ENCODE data around the gene TNFAIP8L1.
A peak's percentile ranks its signal among the peaks of the same experiment; 100 is the strongest.

Gene TNFAIP8L1

DNA sequence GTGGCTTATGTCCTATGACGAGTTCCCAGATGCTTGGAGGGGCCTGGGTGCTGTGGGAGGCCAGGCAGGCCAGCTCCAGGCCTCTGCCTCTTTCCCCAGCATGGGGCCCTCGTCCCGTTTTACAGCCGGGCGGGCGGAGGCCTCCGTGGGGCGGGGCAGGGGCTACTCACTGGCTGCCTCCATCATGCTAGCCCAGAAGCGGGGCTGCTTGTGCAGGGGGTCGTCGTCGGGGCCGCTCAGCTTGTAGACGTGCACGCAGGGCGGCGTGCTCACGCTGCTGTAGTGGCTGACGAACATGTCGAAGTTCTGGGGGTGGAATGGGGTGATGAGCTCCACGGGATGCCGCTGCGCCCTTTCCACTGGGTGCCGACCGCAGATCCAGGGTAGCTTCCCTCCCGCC, 49.3 kb downstream of the TNFAIP8L1 start:
- Histone ChIP-seq H3K27ac (replicated peaks; ENCODE audit: low read length) (no peak overlapping the region), H4K91ac (ENCODE audit: low read depth, low read length, poor library complexity) (no peak overlapping the region), H3K4me1 (ENCODE audit: control insufficient read depth in 2 of 2, insufficient read depth in 1 of 2, low read depth in 1 of 2, low read length in 2 of 2) (no peaks in the 10 kb centered on the region), H2AK5ac (ENCODE audit: low read depth, low read length) (no peak overlapping the region), H3K9ac (ENCODE audit: low read depth, low read length, poor library complexity) (peak overlapping the region; percentile 44), H4K8ac (ENCODE audit: low read depth, low read length) (peak overlapping the region; percentile 65), H3K23ac (ENCODE audit: low read depth, low read length, poor library complexity) (no peak overlapping the region), H3K14ac (ENCODE audit: low read length) (no peak overlapping the region), H3K4me2 (ENCODE audit: insufficient read depth, low read length, poor library complexity, severe bottlenecking) (no peak overlapping the region), H3K4ac (ENCODE audit: low read length) (no peak overlapping the region), H3K79me1 (ENCODE audit: low read depth, low read length) (peaks cover 4% of the 10 kb centered on the region), H2BK5ac (ENCODE audit: low read length) (no peak overlapping the region), H3K9me3 (replicated peaks in 1 of 2; ENCODE audit: control insufficient read depth in 2 of 2, insufficient read depth in 1 of 2, low read depth in 1 of 2, low read length in 2 of 2) (no peaks in the 10 kb centered on the region), H3K18ac (ENCODE audit: low read length) (no peak overlapping the region), H3K36me3 (replicated peaks in 1 of 2; ENCODE audit: control insufficient read depth in 2 of 2, insufficient read depth in 2 of 2, low read length in 2 of 2) (peaks cover 38 to 84% of the 10 kb centered on the region in 2 donors), H3K4me3 (ENCODE audit: low read length in 2 of 2) (no peak overlapping the region), H2BK12ac (ENCODE audit: low read length) (no peak overlapping the region), H3K27me3 (ENCODE audit: control insufficient read depth in 3 of 3, insufficient read depth in 3 of 3, low read depth in 1 of 3, low read length in 3 of 3) (no peaks in the 10 kb centered on the region), H2AFZ (ENCODE audit: low read length) (no peak overlapping the region), H2BK120ac (ENCODE audit: low read depth, low read length) (no peak overlapping the region), H2BK15ac (ENCODE audit: low read length) (no peak overlapping the region)
- WGBS, 2 donors (ENCODE audit: extremely low coverage in 2 of 2, insufficient read length in 2 of 2, insufficient replicate concordance in 1 of 2): no CpG with 5 or more reads among the region's 26 CpGs
- DNase-seq (ENCODE audit: low spot score): no peak

DNA sequence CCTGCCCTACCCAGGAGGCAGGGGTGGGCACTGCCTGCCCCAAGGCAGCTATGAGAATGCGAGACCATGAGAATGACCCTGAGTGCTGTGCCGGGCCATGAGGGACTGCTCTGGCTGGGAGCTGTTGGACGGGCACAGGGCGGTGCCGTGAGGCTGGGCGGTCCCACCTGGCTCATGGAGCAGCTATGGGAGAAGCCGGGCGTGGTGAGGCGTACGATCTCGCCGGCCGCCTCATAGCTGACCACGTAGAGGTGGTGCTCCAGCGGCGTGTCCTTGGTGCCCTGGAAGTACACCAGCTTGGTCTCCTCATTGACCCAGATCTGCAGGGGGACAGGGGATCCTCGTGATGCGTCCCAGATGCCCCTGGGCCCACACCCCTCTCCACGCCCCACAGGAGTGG, 50.1 kb downstream of the TNFAIP8L1 start:
- H3K36me3 ChIP-seq (replicated peaks in 1 of 2; ENCODE audit: control insufficient read depth in 2 of 2, insufficient read depth in 2 of 2, low read length in 2 of 2): peaks cover 38 to 84% of the 10 kb centered on the region in 2 donors
- DNase-seq (ENCODE audit: low spot score): no peak
- H2BK15ac ChIP-seq (ENCODE audit: low read length): no peak overlapping the region
- H2BK5ac ChIP-seq (ENCODE audit: low read length): no peak overlapping the region
- H2AK5ac ChIP-seq (ENCODE audit: low read depth, low read length): no peak overlapping the region
- H3K4ac ChIP-seq (ENCODE audit: low read length): no peak overlapping the region
- H3K4me2 ChIP-seq (ENCODE audit: insufficient read depth, low read length, poor library complexity, severe bottlenecking): no peak overlapping the region
- no peak overlapping the region for H3K27ac ChIP-seq (replicated peaks; ENCODE audit: low read length)
- H2AFZ ChIP-seq (ENCODE audit: low read length): no peak overlapping the region
- H3K27me3 ChIP-seq (ENCODE audit: control insufficient read depth in 3 of 3, insufficient read depth in 3 of 3, low read depth in 1 of 3, low read length in 3 of 3): no peaks in the 10 kb centered on the region
- H3K4me1 ChIP-seq (ENCODE audit: control insufficient read depth in 2 of 2, insufficient read depth in 1 of 2, low read depth in 1 of 2, low read length in 2 of 2): no peaks in the 10 kb centered on the region
- H3K9me3 ChIP-seq (replicated peaks in 1 of 2; ENCODE audit: control insufficient read depth in 2 of 2, insufficient read depth in 1 of 2, low read depth in 1 of 2, low read length in 2 of 2): no peaks in the 10 kb centered on the region
- no peak overlapping the region for H2BK120ac ChIP-seq (ENCODE audit: low read depth, low read length)
- H3K79me1 ChIP-seq (ENCODE audit: low read depth, low read length): peaks cover 4% of the 10 kb centered on the region
- no CpG with 5 or more reads among the region's 19 CpGs for WGBS, 2 donors (ENCODE audit: extremely low coverage in 2 of 2, insufficient read length in 2 of 2, insufficient replicate concordance in 1 of 2)
- peak overlapping the region in 1 of 2 donors; percentile 30 for H3K4me3 ChIP-seq (ENCODE audit: low read length in 2 of 2)
- H3K23ac ChIP-seq (ENCODE audit: low read depth, low read length, poor library complexity): peak overlapping the region; percentile 8
- peak overlapping the region; percentile 48 for H3K18ac ChIP-seq (ENCODE audit: low read length)
- no peak overlapping the region for H3K14ac ChIP-seq (ENCODE audit: low read length)
- H4K91ac ChIP-seq (ENCODE audit: low read depth, low read length, poor library complexity): no peak overlapping the region
- no peak overlapping the region for H2BK12ac ChIP-seq (ENCODE audit: low read length)
- H3K9ac ChIP-seq (ENCODE audit: low read depth, low read length, poor library complexity): no peak overlapping the region
- H4K8ac ChIP-seq (ENCODE audit: low read depth, low read length): no peak overlapping the region

DNA sequence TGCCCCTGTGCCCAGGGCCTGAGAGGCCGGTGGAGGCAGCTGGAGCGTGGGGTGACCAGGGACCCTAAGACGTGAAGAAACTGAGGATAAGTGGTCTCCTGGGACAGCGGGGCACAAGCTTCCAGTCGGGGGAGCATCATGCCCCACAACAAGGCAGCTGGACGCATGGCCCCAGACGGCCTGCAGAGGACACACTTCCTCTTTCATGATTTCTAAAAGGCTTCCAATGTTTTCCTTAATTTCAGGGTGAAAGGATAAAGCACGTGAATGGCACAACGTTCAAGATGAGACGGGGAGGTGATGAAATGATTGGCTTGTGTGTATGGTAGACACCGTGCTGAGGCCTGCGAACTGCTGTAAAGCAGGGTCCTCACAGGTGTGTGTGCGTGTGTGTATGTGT, 51.0 kb downstream of the TNFAIP8L1 start:
- Histone ChIP-seq H3K4me1 (ENCODE audit: control insufficient read depth in 2 of 2, insufficient read depth in 1 of 2, low read depth in 1 of 2, low read length in 2 of 2) (no peaks in the 10 kb centered on the region), H2BK120ac (ENCODE audit: low read depth, low read length) (no peak overlapping the region), H2BK12ac (ENCODE audit: low read length) (no peak overlapping the region), H3K36me3 (replicated peaks in 1 of 2; ENCODE audit: control insufficient read depth in 2 of 2, insufficient read depth in 2 of 2, low read length in 2 of 2) (peaks cover 42 to 88% of the 10 kb centered on the region in 2 donors), H3K14ac (ENCODE audit: low read length) (peak overlapping the region; percentile 56), H3K79me1 (ENCODE audit: low read depth, low read length) (peaks cover 4% of the 10 kb centered on the region), H3K9ac (ENCODE audit: low read depth, low read length, poor library complexity) (peak overlapping the region; percentile 4), H3K18ac (ENCODE audit: low read length) (no peak overlapping the region), H2BK15ac (ENCODE audit: low read length) (no peak overlapping the region), H2AFZ (ENCODE audit: low read length) (no peak overlapping the region), H3K23ac (ENCODE audit: low read depth, low read length, poor library complexity) (peak overlapping the region; percentile 85), H3K4me3 (ENCODE audit: low read length in 2 of 2) (peak overlapping the region in 1 of 2 donors; percentile 3), H3K27me3 (ENCODE audit: control insufficient read depth in 3 of 3, insufficient read depth in 3 of 3, low read depth in 1 of 3, low read length in 3 of 3) (no peaks in the 10 kb centered on the region), H3K4me2 (ENCODE audit: insufficient read depth, low read length, poor library complexity, severe bottlenecking) (no peak overlapping the region), H3K27ac (replicated peaks; ENCODE audit: low read length) (no peak overlapping the region), H2AK5ac (ENCODE audit: low read depth, low read length) (no peak overlapping the region), H3K4ac (ENCODE audit: low read length) (no peak overlapping the region), H2BK5ac (ENCODE audit: low read length) (no peak overlapping the region), H4K91ac (ENCODE audit: low read depth, low read length, poor library complexity) (no peak overlapping the region), H4K8ac (ENCODE audit: low read depth, low read length) (peak overlapping the region; percentile 17), H3K9me3 (replicated peaks in 1 of 2; ENCODE audit: control insufficient read depth in 2 of 2, insufficient read depth in 1 of 2, low read depth in 1 of 2, low read length in 2 of 2) (no peaks in the 10 kb centered on the region)
- WGBS, 2 donors (ENCODE audit: extremely low coverage in 2 of 2, insufficient read length in 2 of 2, insufficient replicate concordance in 1 of 2): no CpG with 5 or more reads among the region's 13 CpGs
- no peak for DNase-seq (ENCODE audit: low spot score)

DNA sequence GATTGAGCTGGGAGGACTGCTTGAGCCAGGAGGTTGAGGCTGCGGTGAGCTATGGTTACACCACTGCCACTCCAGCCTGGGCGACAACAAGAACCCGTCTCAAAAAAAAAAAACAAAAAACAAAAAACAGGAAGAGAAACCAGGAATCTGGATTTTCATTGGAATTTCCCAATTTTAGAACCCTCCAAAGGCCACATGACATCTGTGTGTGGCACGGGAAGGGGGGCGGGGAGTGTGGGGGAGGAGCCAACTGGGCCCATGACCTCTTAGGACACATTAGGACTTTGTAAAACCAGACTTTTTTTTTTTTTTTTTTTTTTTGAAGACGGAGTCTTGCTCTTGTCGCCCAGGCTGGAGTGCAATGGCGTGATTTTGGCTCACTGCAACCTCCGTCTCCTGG, 52.1 kb downstream of the TNFAIP8L1 start:
- no peak overlapping the region for H2AK5ac ChIP-seq (ENCODE audit: low read depth, low read length)
- no peaks in the 10 kb centered on the region for H3K27me3 ChIP-seq (ENCODE audit: control insufficient read depth in 3 of 3, insufficient read depth in 3 of 3, low read depth in 1 of 3, low read length in 3 of 3)
- no peak for DNase-seq (ENCODE audit: low spot score)
- H2BK15ac ChIP-seq (ENCODE audit: low read length): no peak overlapping the region
- H2BK12ac ChIP-seq (ENCODE audit: low read length): no peak overlapping the region
- no peak overlapping the region for H2AFZ ChIP-seq (ENCODE audit: low read length)
- H4K91ac ChIP-seq (ENCODE audit: low read depth, low read length, poor library complexity): no peak overlapping the region
- H3K14ac ChIP-seq (ENCODE audit: low read length): no peak overlapping the region
- H2BK5ac ChIP-seq (ENCODE audit: low read length): no peak overlapping the region
- no peak overlapping the region for H4K8ac ChIP-seq (ENCODE audit: low read depth, low read length)
- no peak overlapping the region for H3K4ac ChIP-seq (ENCODE audit: low read length)
- no peak overlapping the region for H3K4me2 ChIP-seq (ENCODE audit: insufficient read depth, low read length, poor library complexity, severe bottlenecking)
- H3K9ac ChIP-seq (ENCODE audit: low read depth, low read length, poor library complexity): no peak overlapping the region
- no CpG with 5 or more reads among the region's 9 CpGs for WGBS, 2 donors (ENCODE audit: extremely low coverage in 2 of 2, insufficient read length in 2 of 2, insufficient replicate concordance in 1 of 2)
- H3K27ac ChIP-seq (replicated peaks; ENCODE audit: low read length): no peak overlapping the region
- H3K18ac ChIP-seq (ENCODE audit: low read length): no peak overlapping the region
- no peaks in the 10 kb centered on the region for H3K9me3 ChIP-seq (replicated peaks in 1 of 2; ENCODE audit: control insufficient read depth in 2 of 2, insufficient read depth in 1 of 2, low read depth in 1 of 2, low read length in 2 of 2)
- H3K4me3 ChIP-seq (ENCODE audit: low read length in 2 of 2): no peak overlapping the region
- no peak overlapping the region for H3K23ac ChIP-seq (ENCODE audit: low read depth, low read length, poor library complexity)
- H3K36me3 ChIP-seq (replicated peaks in 1 of 2; ENCODE audit: control insufficient read depth in 2 of 2, insufficient read depth in 2 of 2, low read length in 2 of 2): peaks cover 47 to 89% of the 10 kb centered on the region in 2 donors
- no peaks in the 10 kb centered on the region for H3K4me1 ChIP-seq (ENCODE audit: control insufficient read depth in 2 of 2, insufficient read depth in 1 of 2, low read depth in 1 of 2, low read length in 2 of 2)
- no peak overlapping the region for H2BK120ac ChIP-seq (ENCODE audit: low read depth, low read length)
- peaks cover 2% of the 10 kb centered on the region for H3K79me1 ChIP-seq (ENCODE audit: low read depth, low read length)

Data from neuronal stem cell (in vitro differentiated cells).